Posterior vena cava (tissue), 2 donors: ENCODE measurements around the gene SAMD14. TPM values are rescaled to one million over a fixed set of nuclear protein-coding genes. Genes with fewer than 3 reads are reported as not detected.

Experiments used
- DNase-seq: peaks from one replicate; pipeline ENCODE4 v3.0.0-alpha.2; 2020; ENCODE audit warnings: low spot score
- intact Hi-C, 2 donors: fragments of 100-400 bp; cut with DNase I; formaldehyde crosslinking; loops; one replicate each; pipeline versions ENCODE4 v1.14.1 to v1.14.2; 2022 to 2023
- total RNA-seq, 2 donors: library from RNA; stranded (reverse); fragmentation: NEBNext Ultra II Directional; extraction: Animal tissue kit (Norgen Biotek cat#: 25700); gene quantifications; one replicate each; pipeline ENCODE4 v1.2.1, GENCODE V29; 2021
- donor health status: DM: yes; HTN: yes; CAD: no.
- donor health status: DM: yes; HTN: yes; CAD: no.

SAMD14 gene
- total RNA-seq, 2 donors from 2014 or later, result 6.6 to 6.7 TPM

DNA sequence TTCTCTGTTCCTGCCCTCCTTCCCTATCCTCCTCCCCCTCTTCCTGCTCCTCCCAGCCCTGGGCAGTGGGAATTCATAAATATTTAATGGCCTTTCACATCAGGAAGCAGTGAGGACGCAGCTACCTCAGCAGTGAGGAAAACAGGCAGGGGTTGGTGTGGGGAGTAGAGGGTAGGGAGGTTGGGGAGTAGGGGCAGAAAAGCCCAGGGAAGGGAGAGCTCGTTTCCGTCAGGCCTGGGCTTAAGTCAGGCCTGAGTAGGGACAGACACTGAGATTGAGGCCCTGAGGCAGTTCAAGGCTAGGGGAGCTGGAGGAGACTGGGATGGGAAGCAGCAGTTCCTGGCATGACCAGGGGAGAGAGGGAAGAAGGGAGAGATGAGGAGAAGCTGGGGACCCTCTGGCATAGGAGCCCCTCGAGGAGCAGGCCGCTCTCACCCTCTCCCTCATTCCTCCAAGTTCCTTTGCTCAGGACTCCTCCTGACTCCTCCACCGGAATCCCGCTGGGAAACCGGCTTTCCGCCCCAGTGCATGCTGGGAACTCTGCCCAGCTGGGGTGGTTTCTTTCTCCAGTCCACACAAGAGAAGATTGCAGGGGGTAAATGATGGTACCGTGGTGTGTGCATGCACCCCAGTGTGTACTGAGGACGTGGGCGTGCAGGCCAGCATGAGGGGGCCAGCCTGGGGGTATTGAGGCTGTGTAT, 6.2 kb downstream of the SAMD14 start:
- intact Hi-C loops, result loop anchor here in 1 of 2 donors (10.0 kb wide), 1 partner anchor 171 kb away; no protein-coding TSS in a partner anchor
- no peak for DNase-seq

GRCh38 chr17:50122945-50123344, 7.0 kb downstream of the SAMD14 start:
- DNase-seq, result no peak
- intact Hi-C loops, result loop anchor here in 1 of 2 donors (10.0 kb wide), 1 partner anchor 172 kb away; no protein-coding TSS in a partner anchor

DNA sequence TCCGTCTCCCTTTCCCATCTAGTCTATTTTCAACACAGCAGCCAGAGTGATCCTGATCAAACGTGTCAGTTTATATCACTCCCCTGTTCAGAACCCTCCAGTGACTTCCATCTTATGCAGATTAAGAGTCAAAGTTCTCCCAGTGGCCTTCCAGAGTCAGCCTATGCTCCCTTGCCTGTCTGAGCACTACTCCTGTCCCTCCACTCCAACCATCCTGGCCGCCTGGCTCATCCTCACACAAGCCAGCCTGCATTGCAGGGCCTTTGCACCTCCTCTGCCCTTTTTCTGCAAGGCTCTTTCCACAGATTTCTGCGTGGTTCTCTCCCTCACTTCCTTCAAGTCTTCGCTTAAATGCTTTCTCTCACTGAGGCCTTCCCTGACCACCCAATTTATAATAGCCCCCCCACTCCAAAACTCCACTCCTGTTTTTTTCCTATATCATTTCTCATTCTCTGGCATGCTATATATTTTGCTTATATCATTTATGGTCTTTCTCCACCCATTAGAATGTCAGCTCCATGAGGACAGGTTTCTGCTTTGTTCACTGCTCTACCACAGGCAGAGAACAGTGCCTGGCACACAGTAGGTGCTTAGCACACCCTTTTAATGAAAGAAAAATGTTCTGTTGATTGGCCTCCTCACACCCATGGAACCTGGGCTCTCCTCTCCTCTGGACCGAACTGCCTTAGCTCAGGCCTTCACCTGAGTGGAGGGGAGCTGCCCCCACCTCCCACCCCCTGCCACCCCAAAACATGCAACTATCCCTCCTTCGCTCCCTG, 9.3 kb downstream of the SAMD14 start:
- intact Hi-C loops, result loop anchor here in 1 of 2 donors (10.0 kb wide), 1 partner anchor 174 kb away; no protein-coding TSS in a partner anchor
- no peak for DNase-seq

DNA sequence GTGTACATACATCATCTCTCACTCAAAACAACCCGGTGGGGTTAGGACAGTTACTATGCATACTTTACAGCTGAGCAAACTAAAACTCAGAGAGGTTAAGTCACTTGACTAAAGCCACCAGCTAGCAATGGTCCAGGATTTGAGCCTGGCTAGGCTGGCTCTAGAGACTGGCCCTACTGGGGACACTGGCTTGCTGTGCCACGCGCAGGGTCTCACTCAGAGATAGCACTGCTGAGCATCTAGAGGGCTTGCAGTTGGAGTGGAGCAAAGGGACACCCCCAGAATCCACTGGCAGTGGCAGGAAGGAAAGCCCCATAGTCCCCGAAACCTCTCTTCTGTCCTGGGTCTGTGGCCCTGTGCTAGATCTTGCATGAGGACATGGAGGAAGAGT, 11.1 kb downstream of the SAMD14 start:
- DNase-seq, result no peak
- intact Hi-C loops, result loop anchor here (1.0 to 10.0 kb wide), 3 partner anchors 18 to 176 kb away; partner anchors contain the start of gene SGCA (in 1 of the 2)

GRCh38 chr17:50118076-50118827, 11.7 kb downstream of the SAMD14 start:
- DNase-seq, result no peak

GRCh38 chr17:50117202-50118051, 12.5 kb downstream of the SAMD14 start:
- DNase-seq, result no peak
- intact Hi-C loops, result loop anchor here in 1 of 2 donors (10.0 kb wide), 2 partner anchors 47 to 177 kb away; partner anchors contain the start of gene SGCA

More at GRCh38 chr17:50118076-50118827, 11.7 kb downstream of the SAMD14 start:
- intact Hi-C loops, result loop anchor here in 1 of 2 donors (10.0 kb wide), 2 partner anchors 47 to 177 kb away; partner anchors contain the start of gene SGCA

DNA sequence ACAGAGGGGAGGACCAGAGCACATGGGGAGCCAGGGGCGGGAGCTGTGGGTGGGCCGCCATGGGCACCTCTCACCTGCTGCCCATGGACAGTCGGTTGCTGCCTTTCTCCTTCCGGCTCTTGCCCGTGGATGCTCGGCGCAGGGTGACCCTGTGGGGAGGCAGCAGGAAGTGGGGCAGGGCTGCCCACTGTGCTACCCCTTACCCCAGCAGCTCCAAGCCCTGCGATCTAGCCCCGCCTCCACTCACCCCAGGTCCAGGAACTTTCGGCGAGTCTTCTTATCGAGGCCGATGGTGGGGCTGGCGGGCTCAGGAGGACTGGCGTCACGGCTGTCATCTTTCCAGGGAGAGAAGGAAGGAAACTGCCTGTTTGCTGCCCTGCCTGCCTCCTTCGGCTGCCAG, 14.2 kb downstream of the SAMD14 start:
- intact Hi-C loops, result loop anchor here in 1 of 2 donors (10.0 kb wide), 2 partner anchors 49 to 179 kb away; partner anchors contain the start of gene SGCA
- DNase-seq, result no peak

- intact Hi-C loops, result loop anchor here in 1 of 2 donors (10.0 kb wide), 2 partner anchors 50 to 180 kb away; partner anchors contain the start of gene SGCA
- DNase-seq, result no peak
These were observed 15.1 kb downstream of the SAMD14 start for GRCh38 chr17:50114849-50115357.

- DNase-seq, result no peak
- intact Hi-C loops, result loop anchor here in 1 of 2 donors (10.0 kb wide), 2 partner anchors 50 to 180 kb away; partner anchors contain the start of gene SGCA
These were observed 15.6 kb downstream of the SAMD14 start for GRCh38 chr17:50114401-50114800.

DNA sequence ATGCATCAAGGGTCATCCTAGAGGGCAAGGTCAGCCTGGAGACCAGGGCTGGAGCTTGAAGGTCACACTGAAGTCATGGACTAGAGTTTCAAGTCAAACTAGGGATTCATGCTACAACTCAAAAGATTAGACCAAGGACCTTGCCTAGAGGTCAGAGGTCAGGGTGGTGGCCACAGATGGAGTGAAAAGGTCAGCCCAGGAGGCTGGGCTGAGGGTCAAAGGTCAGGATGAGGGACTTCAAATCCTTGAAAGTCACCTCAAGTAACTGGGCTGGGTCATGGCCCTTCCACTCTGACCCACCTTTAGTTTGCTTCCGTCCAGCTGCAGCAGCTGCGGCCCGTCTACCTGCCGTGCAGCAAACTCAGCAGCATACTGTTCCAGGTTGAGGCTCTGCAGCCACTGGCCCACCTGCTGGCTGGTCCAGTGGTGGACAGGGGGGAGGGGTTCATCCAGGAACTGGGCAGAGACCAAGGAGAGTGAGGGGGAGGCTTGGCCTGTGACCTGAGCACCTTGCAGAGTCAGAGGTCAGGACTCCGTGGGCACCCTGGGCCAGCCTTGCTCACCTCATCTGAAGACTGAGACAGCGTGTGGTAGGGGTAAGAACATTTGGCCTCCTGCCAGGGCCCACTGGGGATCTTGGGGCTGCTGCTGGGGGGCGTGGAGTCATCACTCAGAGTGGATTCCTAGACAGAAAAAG, 16.2 kb downstream of the SAMD14 start:
- no peak for DNase-seq
- intact Hi-C loops, result loop anchor here in 1 of 2 donors (10.0 kb wide), 2 partner anchors 51 to 181 kb away; partner anchors contain the start of gene SGCA

DNA sequence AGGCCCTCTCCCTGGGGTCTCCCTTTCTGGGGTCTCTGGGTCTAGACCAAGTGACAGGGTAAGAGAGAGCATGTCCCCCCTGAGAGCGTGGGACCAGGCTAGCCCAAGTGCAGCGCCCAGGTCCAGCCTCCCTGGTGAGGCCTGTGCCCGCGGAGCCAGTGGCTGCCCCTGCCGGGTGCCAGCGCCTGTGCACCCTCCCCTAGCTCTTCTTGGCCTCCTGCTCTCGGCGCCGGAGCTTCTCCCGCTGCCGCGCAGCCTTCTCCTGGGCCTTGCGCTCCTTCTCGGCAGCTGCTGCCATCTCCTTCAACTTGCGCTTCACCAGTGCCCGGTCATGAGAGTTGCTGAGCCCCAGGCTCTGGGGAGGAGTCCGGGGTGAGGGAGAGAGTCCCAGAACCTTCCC, 17.3 kb downstream of the SAMD14 start:
- no peak for DNase-seq
- intact Hi-C loops, result loop anchor here in 1 of 2 donors (10.0 kb wide), 2 partner anchors 52 to 182 kb away; partner anchors contain the start of gene SGCA

GRCh38 chr17:50111673-50112655, 18.0 kb downstream of the SAMD14 start:
- intact Hi-C loops, result loop anchor here in 1 of 2 donors (10.0 kb wide), 2 partner anchors 53 to 183 kb away; partner anchors contain the start of gene SGCA
- no peak for DNase-seq

GRCh38 chr17:50110591-50111349, 19.2 kb downstream of the SAMD14 start:
- DNase-seq, result no peak
- intact Hi-C loops, result loop anchor here in 1 of 2 donors (10.0 kb wide), 2 partner anchors 54 to 184 kb away; partner anchors contain the start of gene SGCA

GRCh38 chr17:50109785-50110184, 20.2 kb downstream of the SAMD14 start:
- intact Hi-C loops, result loop anchor here in 1 of 2 donors (10.0 kb wide), 2 partner anchors 55 to 185 kb away; partner anchors contain the start of gene SGCA
- DNase-seq, result no peak

GRCh38 chr17:50109207-50109606, 20.8 kb downstream of the SAMD14 start:
- intact Hi-C loops, result no loop called here
- DNase-seq, result no peak
